ENCODE data around the gene GIMAP8. TPM values are rescaled to one million over a fixed set of nuclear protein-coding genes. Genes with fewer than 3 reads are reported as not detected.

GIMAP8 gene
- total RNA-seq, 1 experiment from 2014 or later = 0.10 TPM

- Histone ChIP-seq H3K4me3 (ENCODE audit: low read depth in 2 of 2, low read length in 2 of 2) (no peak overlapping the region), H3K4me1 (ENCODE audit: control insufficient read depth, insufficient read depth, low read length) (no peaks in the 10 kb centered on the region), H3K36me3 (ENCODE audit: control insufficient read depth, insufficient read depth, low read length) (no peaks in the 10 kb centered on the region), H3K9me3 (ENCODE audit: control insufficient read depth, insufficient read depth, low read depth, low read length) (no peaks in the 10 kb centered on the region), H3K27me3 (ENCODE audit: control insufficient read depth, insufficient read depth, low read length) (peaks cover 2% of the 10 kb centered on the region; the same call in 1 of the 2 replicates), H3K27ac (ENCODE audit: low read length) (no peak overlapping the region)
- POLR2A ChIA-PET = no interaction called here
- CTCF ChIA-PET = no interaction called here
- no peak for ATAC-seq
- in situ Hi-C loops (cut with HindIII; ENCODE audit: low pct_unique_long_range_greater_than_20kb, low sequenced_read_pairs) = no loop called here
- intact Hi-C loops (cut with micrococcal nuclease; ENCODE audit: unreplicated experiment) = no loop called here
- no TSS peak for BruUV-seq (replicated peaks)
- DNase-seq (ENCODE audit: low read depth, low spot score) = no peak
- TF ChIP-seq SIN3A (IDR thresholded peaks at IDR 0.05; ENCODE audit: borderline replicate concordance, insufficient read depth, low read depth, low read length) = no peak
Measured at GRCh38 chr7:150515248-150516147, 65.1 kb downstream of the GIMAP8 start.

- TF ChIP-seq SIN3A (IDR thresholded peaks at IDR 0.05; ENCODE audit: borderline replicate concordance, insufficient read depth, low read depth, low read length) (no peak), TCF7L2 (IDR thresholded peaks at IDR 0.05; ENCODE audit: low read depth, low read length) (no peak), POLR2AphosphoS5 (IDR thresholded peaks at IDR 0.05; ENCODE audit: low read depth, low read length) (no peak), REST (IDR thresholded peaks at IDR 0.05; ENCODE audit: insufficient read depth in 1 of 2, low read depth in 2 of 2, low read length in 1 of 2) (no peak), CTCF (IDR thresholded peaks at IDR 0.05) (no peak)
- ChIA-PET CTCF (no interaction called here), POLR2A (no interaction called here)
- H3K4me3 ChIP-seq (ENCODE audit: low read depth in 2 of 2, low read length in 2 of 2) = no peak overlapping the region
- in situ Hi-C loops (cut with HindIII; ENCODE audit: low pct_unique_long_range_greater_than_20kb, low sequenced_read_pairs) (no loop called here), intact Hi-C loops (cut with micrococcal nuclease; ENCODE audit: unreplicated experiment) (no loop called here)
- no peaks in the 10 kb centered on the region for H3K36me3 ChIP-seq (ENCODE audit: control insufficient read depth, insufficient read depth, low read length)
- BruUV-seq (replicated peaks) = no TSS peak
- H3K27ac ChIP-seq (ENCODE audit: low read length) = no peak overlapping the region
- no peaks in the 10 kb centered on the region for H3K9me3 ChIP-seq (ENCODE audit: control insufficient read depth, insufficient read depth, low read depth, low read length)
- H3K27me3 ChIP-seq (ENCODE audit: control insufficient read depth, insufficient read depth, low read length) = peaks cover 2% of the 10 kb centered on the region; the same call in 1 of the 2 replicates
- DNase-seq (ENCODE audit: low read depth, low spot score) (no peak), ATAC-seq (no peak)
- no peaks in the 10 kb centered on the region for H3K4me1 ChIP-seq (ENCODE audit: control insufficient read depth, insufficient read depth, low read length)
Measured at GRCh38 chr7:150516956-150517745, 66.7 kb downstream of the GIMAP8 start.
